ENCODE results near the gene NOS1. TPM values are rescaled to one million over a fixed set of nuclear protein-coding genes. Genes with fewer than 3 reads are reported as not detected.

NOS1 gene
- total RNA-seq, 1 donor from 2014 or later = not detected

GRCh38 chr12:117360551-117361346 is 677 bp downstream of the NOS1 start:
- Mint-ChIP-seq H3K27me3 (ENCODE audit: low read depth) (peaks cover 37% of the 10 kb centered on the region), H3K27ac (no peak overlapping the region), H3K36me3 (ENCODE audit: low read depth) (no peaks in the 10 kb centered on the region), H3K4me3 (ENCODE audit: low read depth) (no peak overlapping the region), H3K4me1 (ENCODE audit: low read depth) (no peaks in the 10 kb centered on the region), H3K9me3 (no peaks in the 10 kb centered on the region)
- DNase-seq (ENCODE audit: low spot score) = no peak
- intact Hi-C loops (cut with micrococcal nuclease) = no loop called here

GRCh38 chr12:117360222-117360550 is 1.2 kb downstream of the NOS1 start:
- DNase-seq (ENCODE audit: low spot score) = no peak
- H3K4me1 Mint-ChIP-seq (ENCODE audit: low read depth) = no peaks in the 10 kb centered on the region
- peaks cover 37% of the 10 kb centered on the region for H3K27me3 Mint-ChIP-seq (ENCODE audit: low read depth)
- H3K27ac Mint-ChIP-seq = no peak overlapping the region
- H3K4me3 Mint-ChIP-seq (ENCODE audit: low read depth) = no peak overlapping the region
- no peaks in the 10 kb centered on the region for H3K9me3 Mint-ChIP-seq
- H3K36me3 Mint-ChIP-seq (ENCODE audit: low read depth) = no peaks in the 10 kb centered on the region
- intact Hi-C loops (cut with micrococcal nuclease) = no loop called here

- intact Hi-C loops (cut with micrococcal nuclease) = no loop called here
- no peak for DNase-seq (ENCODE audit: low spot score)
- H3K27me3 Mint-ChIP-seq (ENCODE audit: low read depth) = peaks cover 37% of the 10 kb centered on the region
- H3K4me3 Mint-ChIP-seq (ENCODE audit: low read depth) = no peak overlapping the region
- H3K27ac Mint-ChIP-seq = no peak overlapping the region
- no peaks in the 10 kb centered on the region for H3K9me3 Mint-ChIP-seq
- H3K4me1 Mint-ChIP-seq (ENCODE audit: low read depth) = no peaks in the 10 kb centered on the region
- H3K36me3 Mint-ChIP-seq (ENCODE audit: low read depth) = no peaks in the 10 kb centered on the region
Measured at GRCh38 chr12:117359029-117359845, 2.2 kb downstream of the NOS1 start.

- Mint-ChIP-seq H3K27ac (no peak overlapping the region), H3K9me3 (no peaks in the 10 kb centered on the region), H3K4me3 (ENCODE audit: low read depth) (no peak overlapping the region), H3K4me1 (ENCODE audit: low read depth) (no peaks in the 10 kb centered on the region), H3K36me3 (ENCODE audit: low read depth) (no peaks in the 10 kb centered on the region), H3K27me3 (ENCODE audit: low read depth) (peaks cover 15% of the 10 kb centered on the region)
- DNase-seq (ENCODE audit: low spot score) = no peak
- intact Hi-C loops (cut with micrococcal nuclease) = no loop called here
Measured at GRCh38 chr12:117356048-117356447, 5.4 kb downstream of the NOS1 start.

GRCh38 chr12:117352883-117353282 is 8.5 kb downstream of the NOS1 start:
- no peaks in the 10 kb centered on the region for H3K27me3 Mint-ChIP-seq (ENCODE audit: low read depth)
- intact Hi-C loops (cut with micrococcal nuclease) = no loop called here
- H3K36me3 Mint-ChIP-seq (ENCODE audit: low read depth) = no peaks in the 10 kb centered on the region
- H3K27ac Mint-ChIP-seq = no peak overlapping the region
- no peaks in the 10 kb centered on the region for H3K4me1 Mint-ChIP-seq (ENCODE audit: low read depth)
- H3K4me3 Mint-ChIP-seq (ENCODE audit: low read depth) = no peak overlapping the region
- DNase-seq (ENCODE audit: low spot score) = no peak
- H3K9me3 Mint-ChIP-seq = no peaks in the 10 kb centered on the region

GRCh38 chr12:117352206-117352605 is 9.2 kb downstream of the NOS1 start:
- Mint-ChIP-seq H3K27ac (no peak overlapping the region), H3K36me3 (ENCODE audit: low read depth) (no peaks in the 10 kb centered on the region), H3K27me3 (ENCODE audit: low read depth) (no peaks in the 10 kb centered on the region), H3K4me3 (ENCODE audit: low read depth) (no peak overlapping the region), H3K4me1 (ENCODE audit: low read depth) (no peaks in the 10 kb centered on the region), H3K9me3 (no peaks in the 10 kb centered on the region)
- DNase-seq (ENCODE audit: low spot score) = no peak
- intact Hi-C loops (cut with micrococcal nuclease) = no loop called here

- intact Hi-C loops (cut with micrococcal nuclease) = no loop called here
- no peak for DNase-seq (ENCODE audit: low spot score)
- no peaks in the 10 kb centered on the region for H3K27me3 Mint-ChIP-seq (ENCODE audit: low read depth)
- no peaks in the 10 kb centered on the region for H3K36me3 Mint-ChIP-seq (ENCODE audit: low read depth)
- H3K27ac Mint-ChIP-seq = no peak overlapping the region
- H3K9me3 Mint-ChIP-seq = no peaks in the 10 kb centered on the region
- H3K4me1 Mint-ChIP-seq (ENCODE audit: low read depth) = no peaks in the 10 kb centered on the region
- no peak overlapping the region for H3K4me3 Mint-ChIP-seq (ENCODE audit: low read depth)
Measured at GRCh38 chr12:117350140-117350539, 11.3 kb downstream of the NOS1 start.

- Mint-ChIP-seq H3K9me3 (no peaks in the 10 kb centered on the region), H3K27ac (no peak overlapping the region), H3K27me3 (ENCODE audit: low read depth) (no peaks in the 10 kb centered on the region), H3K36me3 (ENCODE audit: low read depth) (no peaks in the 10 kb centered on the region), H3K4me3 (ENCODE audit: low read depth) (no peak overlapping the region), H3K4me1 (ENCODE audit: low read depth) (peaks cover 2% of the 10 kb centered on the region)
- no peak for DNase-seq (ENCODE audit: low spot score)
- intact Hi-C loops (cut with micrococcal nuclease) = no loop called here
Measured at GRCh38 chr12:117347588-117347987, 13.8 kb downstream of the NOS1 start.

- DNase-seq (ENCODE audit: low spot score) = no peak
Measured at GRCh38 chr12:117344716-117345115, 16.7 kb downstream of the NOS1 start.

GRCh38 chr12:117343849-117344248 is 17.6 kb downstream of the NOS1 start:
- H3K4me3 Mint-ChIP-seq (ENCODE audit: low read depth) = no peak overlapping the region
- H3K9me3 Mint-ChIP-seq = peaks cover 5% of the 10 kb centered on the region
- no peak for DNase-seq (ENCODE audit: low spot score)
- intact Hi-C loops (cut with micrococcal nuclease) = no loop called here
- no peak overlapping the region for H3K27ac Mint-ChIP-seq
- no peaks in the 10 kb centered on the region for H3K36me3 Mint-ChIP-seq (ENCODE audit: low read depth)
- no peaks in the 10 kb centered on the region for H3K27me3 Mint-ChIP-seq (ENCODE audit: low read depth)
- H3K4me1 Mint-ChIP-seq (ENCODE audit: low read depth) = peaks cover 6% of the 10 kb centered on the region

More at GRCh38 chr12:117344716-117345115, 16.7 kb downstream of the NOS1 start:
- Mint-ChIP-seq H3K27me3 (ENCODE audit: low read depth) (no peaks in the 10 kb centered on the region), H3K36me3 (ENCODE audit: low read depth) (no peaks in the 10 kb centered on the region), H3K4me3 (ENCODE audit: low read depth) (no peak overlapping the region), H3K4me1 (ENCODE audit: low read depth) (peaks cover 6% of the 10 kb centered on the region), H3K9me3 (peaks cover 5% of the 10 kb centered on the region), H3K27ac (no peak overlapping the region)
- intact Hi-C loops (cut with micrococcal nuclease) = no loop called here

GRCh38 chr12:117343296-117343695 is 18.1 kb downstream of the NOS1 start:
- DNase-seq (ENCODE audit: low spot score) = no peak
- Mint-ChIP-seq H3K9me3 (peaks cover 5% of the 10 kb centered on the region), H3K36me3 (ENCODE audit: low read depth) (no peaks in the 10 kb centered on the region), H3K4me3 (ENCODE audit: low read depth) (no peak overlapping the region), H3K27me3 (ENCODE audit: low read depth) (no peaks in the 10 kb centered on the region), H3K4me1 (ENCODE audit: low read depth) (peaks cover 6% of the 10 kb centered on the region), H3K27ac (no peak overlapping the region)
- intact Hi-C loops (cut with micrococcal nuclease) = no loop called here

GRCh38 chr12:117342682-117343081 is 18.7 kb downstream of the NOS1 start:
- no peaks in the 10 kb centered on the region for H3K36me3 Mint-ChIP-seq (ENCODE audit: low read depth)
- peaks cover 5% of the 10 kb centered on the region for H3K9me3 Mint-ChIP-seq
- H3K4me3 Mint-ChIP-seq (ENCODE audit: low read depth) = no peak overlapping the region
- H3K27ac Mint-ChIP-seq = no peak overlapping the region
- DNase-seq (ENCODE audit: low spot score) = no peak
- no peaks in the 10 kb centered on the region for H3K27me3 Mint-ChIP-seq (ENCODE audit: low read depth)
- peaks cover 6% of the 10 kb centered on the region for H3K4me1 Mint-ChIP-seq (ENCODE audit: low read depth)
- intact Hi-C loops (cut with micrococcal nuclease) = no loop called here

- H3K9me3 Mint-ChIP-seq = peaks cover 5% of the 10 kb centered on the region
- no peak overlapping the region for H3K4me3 Mint-ChIP-seq (ENCODE audit: low read depth)
- H3K27ac Mint-ChIP-seq = no peak overlapping the region
- intact Hi-C loops (cut with micrococcal nuclease) = no loop called here
- H3K4me1 Mint-ChIP-seq (ENCODE audit: low read depth) = peaks cover 6% of the 10 kb centered on the region
- no peak for DNase-seq (ENCODE audit: low spot score)
- no peaks in the 10 kb centered on the region for H3K36me3 Mint-ChIP-seq (ENCODE audit: low read depth)
- H3K27me3 Mint-ChIP-seq (ENCODE audit: low read depth) = no peaks in the 10 kb centered on the region
Measured at GRCh38 chr12:117342247-117342646, 19.2 kb downstream of the NOS1 start.
